A673 (cell line): ENCODE data around the gene LYPD3.

ENCODE experiments used
- CTCF ChIP-seq: fragments of 300-800, 200-600 bp; sonication (generic); conservative IDR thresholded peaks from 2 replicates; pipeline ENCODE4 v1.5.1; 2017; ENCODE audit warnings: low read depth, mild to moderate bottlenecking, antibody characterized with exemption, low read length, moderate library complexity, mixed read lengths
- EZH2 ChIP-seq: fragments of 200-600 bp; sonication (generic); IDR thresholded peaks from 2 replicates; pipeline ENCODE4 v1.6.1; 2017; ENCODE audit warnings: borderline replicate concordance, low read depth, mild to moderate bottlenecking, mixed read lengths, antibody characterized with exemption, low read length; ENCODE audit not compliant: poor library complexity, severe bottlenecking

GRCh38 chr19:43447655-43448054 lies 17.8 kb downstream of the LYPD3 start:
- no peak for TF ChIP-seq CTCF
- no peak for TF ChIP-seq EZH2
